ENCODE results near the gene NR2C2.
"Not testable (repeated sequence)": the region's sequence is repeated elsewhere in the genome, so short reads cannot be mapped to it uniquely, and the experiment has no call there.

The NR2C2 gene

DNA sequence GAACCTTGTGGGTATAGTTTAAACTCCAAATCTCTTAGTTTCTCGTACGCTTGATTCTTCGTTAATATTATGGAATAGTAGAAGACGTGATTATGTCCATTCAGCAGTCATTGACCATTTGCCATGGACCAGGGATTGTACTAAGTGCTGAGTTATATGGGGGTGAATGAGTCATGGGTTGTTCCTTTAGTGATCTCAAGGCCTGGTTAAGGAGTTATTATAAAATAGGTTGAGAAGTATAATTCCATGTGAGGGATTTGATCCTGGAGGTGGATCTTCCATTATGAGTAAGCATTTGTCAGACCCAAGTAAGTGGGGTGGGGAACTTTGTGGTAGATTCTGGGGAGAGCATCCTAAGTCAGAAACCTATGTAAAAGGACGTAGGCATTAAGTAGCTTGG is 15.4 kb downstream of the NR2C2 start:
- no peaks in the 10 kb centered on the region for H3K9me3 ChIP-seq (ENCODE audit: control insufficient read depth, insufficient read depth, low read length)
- peaks cover 3% of the 10 kb centered on the region; the same call in 1 of the 2 replicates for H3K36me3 ChIP-seq (ENCODE audit: insufficient read depth, low read length)
- no peaks in the 10 kb centered on the region for H3K4me1 ChIP-seq (ENCODE audit: insufficient read depth, low read length)
- no peak overlapping the region for H3K9ac ChIP-seq (ENCODE audit: low read depth, low read length)

DNA sequence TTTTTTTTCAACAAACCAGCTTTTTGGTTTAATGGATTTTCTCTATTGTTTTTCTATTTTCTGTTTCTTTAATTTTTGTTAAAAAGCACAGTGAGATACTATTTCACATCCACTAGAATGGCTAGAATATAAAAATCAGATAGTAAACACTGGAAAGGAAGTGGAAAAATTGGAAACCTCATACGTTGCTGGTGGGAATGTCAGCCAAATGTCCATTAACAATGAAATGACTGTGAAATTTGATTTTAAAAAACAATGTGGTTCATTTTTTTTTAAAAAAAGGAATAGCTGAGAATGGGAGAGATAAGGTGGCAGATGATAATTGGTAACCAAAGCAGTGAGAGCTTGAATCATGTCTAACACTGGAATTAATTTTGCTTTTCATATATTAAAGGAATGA is 19.9 kb downstream of the NR2C2 start:
- H3K9me3 ChIP-seq (ENCODE audit: control insufficient read depth, insufficient read depth, low read length), result no peaks in the 10 kb centered on the region
- peaks cover 3% of the 10 kb centered on the region; the same call in 1 of the 2 replicates for H3K36me3 ChIP-seq (ENCODE audit: insufficient read depth, low read length)
- no peak overlapping the region for H3K9ac ChIP-seq (ENCODE audit: low read depth, low read length)
- no peaks in the 10 kb centered on the region for H3K4me1 ChIP-seq (ENCODE audit: insufficient read depth, low read length)

DNA sequence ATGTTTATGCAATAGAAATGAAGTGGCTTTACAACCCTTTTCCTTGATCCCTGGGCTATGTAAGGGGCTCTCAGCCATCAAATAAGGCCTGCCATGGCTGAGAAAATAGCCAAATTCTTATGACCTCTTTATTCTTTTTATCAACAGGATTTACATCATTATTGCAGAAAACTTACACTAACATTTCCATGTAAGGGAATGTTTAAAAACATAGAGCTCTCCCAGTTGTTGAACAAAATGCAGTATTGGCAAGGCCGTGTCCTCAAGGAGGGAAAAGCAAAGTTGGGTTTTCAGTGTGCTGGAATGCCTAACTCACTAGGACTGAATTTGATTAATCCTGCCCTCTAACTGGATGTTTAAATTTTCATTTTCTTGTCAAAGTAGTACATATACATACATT is 22.3 kb downstream of the NR2C2 start:
- Histone ChIP-seq H3K9me3 (ENCODE audit: control insufficient read depth, insufficient read depth, low read length) (no peaks in the 10 kb centered on the region), H3K4me1 (ENCODE audit: insufficient read depth, low read length) (no peaks in the 10 kb centered on the region), H3K9ac (ENCODE audit: low read depth, low read length) (no peak overlapping the region), H3K36me3 (ENCODE audit: insufficient read depth, low read length) (peaks cover 3% of the 10 kb centered on the region; the same call in 1 of the 2 replicates)

DNA sequence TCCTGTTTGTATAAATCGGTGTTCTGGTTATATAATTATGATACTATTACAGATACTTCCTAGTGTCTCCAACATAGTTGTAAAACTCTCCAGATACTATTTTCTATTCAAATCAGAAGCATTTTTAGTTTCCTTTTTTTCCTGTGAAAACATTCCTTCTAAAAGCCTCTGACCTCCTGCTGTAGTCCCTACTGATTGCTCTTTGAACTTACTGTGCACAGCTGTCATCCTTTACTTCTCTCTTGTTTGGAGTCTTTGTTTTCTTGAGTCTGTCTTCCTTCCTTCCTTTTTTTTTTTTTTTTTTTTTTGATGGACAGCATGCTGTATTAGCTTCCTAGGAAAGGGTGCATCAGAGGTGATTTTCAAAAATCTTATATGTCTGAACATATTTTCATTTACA is 28.9 kb downstream of the NR2C2 start:
- Histone ChIP-seq H3K36me3 (ENCODE audit: insufficient read depth, low read length) (no peaks in the 10 kb centered on the region), H3K9me3 (ENCODE audit: control insufficient read depth, insufficient read depth, low read length) (no peaks in the 10 kb centered on the region), H3K4me1 (ENCODE audit: insufficient read depth, low read length) (no peaks in the 10 kb centered on the region), H3K9ac (ENCODE audit: low read depth, low read length) (no peak overlapping the region)

DNA sequence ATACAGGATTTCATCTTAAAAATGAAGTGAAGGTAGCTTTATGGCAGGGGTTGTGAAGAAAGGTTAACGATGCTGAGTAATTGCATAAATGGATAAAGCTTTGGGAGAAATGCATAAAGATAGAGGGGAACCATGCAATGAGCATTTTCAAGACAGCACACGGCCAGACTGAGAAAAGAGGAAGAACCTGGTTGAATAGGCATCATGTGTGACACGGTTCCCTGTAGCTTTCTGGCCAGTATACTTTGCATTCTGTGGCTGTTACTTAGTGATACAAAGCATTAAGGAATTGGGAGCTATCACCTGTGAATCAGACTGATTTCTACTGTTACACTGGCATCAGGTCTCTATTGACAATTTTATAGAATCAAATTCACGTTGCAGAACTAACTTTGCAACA is 33.3 kb downstream of the NR2C2 start:
- Histone ChIP-seq H3K36me3 (ENCODE audit: insufficient read depth, low read length) (no peaks in the 10 kb centered on the region), H3K9ac (ENCODE audit: low read depth, low read length) (no peak overlapping the region), H3K9me3 (ENCODE audit: control insufficient read depth, insufficient read depth, low read length) (peaks cover 7% of the 10 kb centered on the region; the same call in 1 of the 2 replicates), H3K4me1 (ENCODE audit: insufficient read depth, low read length) (no peaks in the 10 kb centered on the region)

DNA sequence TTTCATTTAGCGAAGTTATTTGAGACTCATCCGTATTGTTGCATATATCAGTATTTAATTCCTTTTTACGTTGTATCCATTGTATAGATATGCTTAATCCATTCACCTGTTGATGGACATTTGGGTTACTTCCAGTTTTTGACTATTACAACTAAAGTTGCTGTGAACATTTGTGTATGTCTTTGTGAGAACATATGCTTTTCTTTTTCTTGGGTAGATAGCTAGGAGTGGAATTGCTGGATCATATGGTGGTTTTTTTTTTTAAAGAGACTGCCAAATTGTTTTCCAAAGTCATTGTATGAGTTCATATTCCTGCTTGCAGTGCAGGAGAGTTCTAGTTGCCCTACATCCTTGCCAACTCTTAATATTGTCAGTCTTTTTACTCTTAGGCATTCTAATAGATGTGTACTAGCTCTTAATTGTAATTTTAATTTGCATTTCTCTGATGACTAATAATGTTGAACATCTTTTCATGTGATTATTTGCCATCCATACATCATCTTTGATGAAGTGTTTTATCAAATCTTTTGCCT is 37.3 kb downstream of the NR2C2 start:
- Histone ChIP-seq H3K9ac (ENCODE audit: low read depth, low read length) (no peak overlapping the region), H3K9me3 (ENCODE audit: control insufficient read depth, insufficient read depth, low read length) (peaks cover 7% of the 10 kb centered on the region; the same call in 1 of the 2 replicates), H3K36me3 (ENCODE audit: insufficient read depth, low read length) (no peaks in the 10 kb centered on the region), H3K4me1 (ENCODE audit: insufficient read depth, low read length) (no peaks in the 10 kb centered on the region)

DNA sequence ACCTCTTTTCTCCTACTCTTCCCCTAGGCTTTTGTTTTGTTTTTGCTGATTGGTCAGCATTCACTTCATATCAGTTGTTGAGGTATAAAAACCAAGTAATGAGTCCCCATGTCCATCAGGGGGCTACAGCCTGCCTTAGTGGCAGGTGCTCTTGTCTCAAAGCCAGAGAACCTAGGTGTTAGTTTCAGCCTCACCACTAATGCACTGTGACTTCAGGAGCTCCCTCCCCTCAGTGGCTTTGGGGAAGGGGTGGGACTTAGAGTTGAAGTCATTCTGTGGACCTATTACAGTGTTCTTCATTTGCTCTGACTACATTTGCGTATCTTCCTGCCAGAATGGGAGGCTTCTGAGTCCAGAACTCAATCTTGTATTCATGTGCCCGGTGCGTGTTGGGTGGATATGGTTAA is 41.6 kb downstream of the NR2C2 start:
- Histone ChIP-seq H3K9me3 (ENCODE audit: control insufficient read depth, insufficient read depth, low read length) (peaks cover 7% of the 10 kb centered on the region; the same call in 1 of the 2 replicates), H3K36me3 (ENCODE audit: insufficient read depth, low read length) (no peaks in the 10 kb centered on the region), H3K4me1 (ENCODE audit: insufficient read depth, low read length) (peaks cover 8% of the 10 kb centered on the region; the same call in 1 of the 2 replicates), H3K9ac (ENCODE audit: low read depth, low read length) (no peak overlapping the region)

DNA sequence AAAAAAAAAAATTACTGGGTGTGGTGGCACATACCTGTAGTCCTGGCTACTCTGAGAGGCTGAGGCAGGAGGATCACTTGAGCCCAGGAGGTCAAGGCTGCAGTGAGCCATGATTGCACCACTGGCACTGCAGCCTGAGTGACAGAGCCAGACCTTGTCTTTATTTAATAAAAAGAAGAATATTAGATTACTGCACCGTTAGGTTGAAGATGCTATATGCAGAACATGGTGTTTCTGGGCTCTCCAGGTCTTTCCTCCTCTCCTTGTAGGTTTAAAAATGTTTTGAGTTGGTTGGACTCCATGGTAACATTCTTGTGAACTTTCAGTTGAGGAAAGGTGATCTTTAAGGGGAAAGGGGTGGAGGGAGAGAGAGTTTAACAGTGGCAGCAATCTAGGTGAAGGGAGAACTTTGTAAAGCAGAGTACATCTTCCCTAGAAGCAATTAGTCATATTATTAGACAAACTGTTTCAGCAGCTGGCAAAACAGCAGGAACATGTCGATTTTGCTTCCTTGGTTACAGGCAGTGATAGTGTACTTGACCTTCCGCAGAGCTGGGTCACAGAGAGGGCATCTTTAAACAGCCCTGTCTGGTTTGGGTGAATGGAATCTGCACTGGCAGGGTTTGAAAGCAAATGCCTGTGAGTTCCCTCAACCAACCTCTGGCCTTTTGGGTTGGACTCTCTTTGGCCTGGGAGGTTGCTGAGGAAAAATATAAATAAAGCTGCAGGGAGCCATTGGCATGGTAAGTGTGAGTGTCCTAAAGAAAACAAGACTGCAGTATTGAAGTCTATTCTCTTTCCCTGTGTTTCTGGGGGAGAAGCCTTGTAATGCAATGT is 42.8 kb downstream of the NR2C2 start:
- H3K9ac ChIP-seq (ENCODE audit: low read depth, low read length), result no peak overlapping the region
- H3K4me1 ChIP-seq (ENCODE audit: insufficient read depth, low read length), result peaks cover 8% of the 10 kb centered on the region; the same call in 1 of the 2 replicates
- no peaks in the 10 kb centered on the region for H3K9me3 ChIP-seq (ENCODE audit: control insufficient read depth, insufficient read depth, low read length)
- H3K36me3 ChIP-seq (ENCODE audit: insufficient read depth, low read length), result no peaks in the 10 kb centered on the region

DNA sequence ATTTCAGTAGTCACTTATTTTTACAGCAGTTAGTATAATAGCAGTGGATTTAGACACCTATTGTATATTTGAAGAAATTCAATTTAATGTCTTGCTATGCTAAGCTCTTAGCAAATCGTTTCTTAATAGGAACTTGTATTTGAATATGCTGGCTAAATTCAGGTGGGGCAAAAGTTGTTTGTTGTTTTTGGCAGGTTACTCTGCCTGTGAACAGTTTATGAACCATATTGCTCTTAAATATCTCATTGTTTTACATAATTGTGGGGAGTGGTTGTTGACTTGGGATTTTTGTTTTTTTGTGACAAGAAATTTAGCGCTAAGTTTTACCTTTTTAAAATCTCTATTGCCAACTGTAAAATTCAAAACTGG is 43.4 kb downstream of the NR2C2 start:
- no peak overlapping the region for H3K9ac ChIP-seq (ENCODE audit: low read depth, low read length)
- H3K9me3 ChIP-seq (ENCODE audit: control insufficient read depth, insufficient read depth, low read length), result no peaks in the 10 kb centered on the region
- H3K4me1 ChIP-seq (ENCODE audit: insufficient read depth, low read length), result peaks cover 8% of the 10 kb centered on the region; the same call in 1 of the 2 replicates

DNA sequence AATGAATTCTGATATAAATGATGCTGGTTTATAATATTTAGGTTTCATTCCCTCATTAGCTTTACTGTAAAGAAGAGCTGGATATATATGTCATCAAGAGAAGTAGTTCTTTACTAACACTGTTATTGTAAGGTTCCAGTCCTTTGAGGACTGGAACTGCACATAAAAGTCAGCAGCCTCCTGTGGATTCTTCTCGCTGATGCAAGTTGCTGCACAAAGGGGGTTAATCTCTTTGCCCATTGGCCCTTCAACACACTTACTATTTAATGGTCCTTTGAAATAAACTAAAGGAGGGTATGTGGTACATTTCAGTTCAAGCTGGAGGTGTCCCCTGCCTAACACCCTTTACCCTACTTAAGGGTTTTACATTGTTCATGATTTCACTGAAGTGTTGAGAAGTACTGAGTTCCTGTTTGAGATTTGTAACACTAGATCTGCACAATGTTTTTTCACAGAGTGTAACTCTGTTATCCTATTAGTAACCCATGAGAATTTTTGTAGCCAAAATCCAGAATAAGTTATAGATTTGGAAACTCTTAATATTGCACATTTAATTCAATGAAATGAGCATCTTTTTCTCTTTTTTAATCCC is 43.9 kb downstream of the NR2C2 start:
- Histone ChIP-seq H3K36me3 (ENCODE audit: insufficient read depth, low read length) (no peaks in the 10 kb centered on the region), H3K9me3 (ENCODE audit: control insufficient read depth, insufficient read depth, low read length) (no peaks in the 10 kb centered on the region), H3K4me1 (ENCODE audit: insufficient read depth, low read length) (peaks cover 8% of the 10 kb centered on the region; the same call in 1 of the 2 replicates), H3K9ac (ENCODE audit: low read depth, low read length) (no peak overlapping the region)

More for the DNA sequence above, 43.4 kb downstream of the NR2C2 start:
- no peaks in the 10 kb centered on the region for H3K36me3 ChIP-seq (ENCODE audit: insufficient read depth, low read length)

DNA sequence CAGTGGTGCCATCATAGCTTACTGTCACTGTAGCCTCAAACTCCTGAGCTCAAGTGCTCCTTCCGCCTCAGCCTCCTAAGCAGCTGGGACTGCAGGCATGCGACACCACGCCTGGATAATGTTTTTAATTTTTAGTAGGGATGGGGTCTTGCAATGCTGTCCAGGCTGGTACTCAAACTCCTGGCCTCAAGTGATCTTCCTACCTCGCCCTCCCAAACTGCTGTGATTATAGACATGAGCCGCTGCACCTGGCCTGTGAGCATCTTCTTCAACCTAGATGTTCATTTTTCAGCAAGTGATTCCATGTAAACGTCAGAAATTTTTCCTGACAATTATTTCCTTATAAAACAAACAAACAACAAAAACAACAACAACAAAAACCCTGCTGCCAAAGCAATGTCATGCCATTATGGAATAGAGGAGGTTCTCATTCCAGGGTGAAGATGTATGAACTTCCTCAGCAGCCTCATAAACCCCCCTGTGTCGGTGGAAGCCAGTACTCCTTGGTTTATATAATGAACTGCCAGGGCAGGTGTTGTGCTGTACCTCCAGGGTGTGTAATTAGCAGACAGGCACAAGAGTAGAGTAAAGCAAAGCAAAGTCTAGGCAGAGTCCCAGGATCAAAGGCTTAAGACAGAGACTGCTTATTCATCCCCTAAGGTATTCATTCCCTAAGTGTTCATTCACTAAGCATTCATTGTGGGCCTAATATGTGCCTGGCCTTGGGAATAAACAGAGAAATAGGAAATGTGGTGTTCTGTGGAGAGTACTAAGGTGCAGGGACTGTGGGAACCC is 44.6 kb downstream of the NR2C2 start:
- Histone ChIP-seq H3K9me3 (ENCODE audit: control insufficient read depth, insufficient read depth, low read length) (no peaks in the 10 kb centered on the region), H3K36me3 (ENCODE audit: insufficient read depth, low read length) (no peaks in the 10 kb centered on the region), H3K4me1 (ENCODE audit: insufficient read depth, low read length) (peaks cover 8% of the 10 kb centered on the region; the same call in 1 of the 2 replicates), H3K9ac (ENCODE audit: low read depth, low read length) (no peak overlapping the region)

DNA sequence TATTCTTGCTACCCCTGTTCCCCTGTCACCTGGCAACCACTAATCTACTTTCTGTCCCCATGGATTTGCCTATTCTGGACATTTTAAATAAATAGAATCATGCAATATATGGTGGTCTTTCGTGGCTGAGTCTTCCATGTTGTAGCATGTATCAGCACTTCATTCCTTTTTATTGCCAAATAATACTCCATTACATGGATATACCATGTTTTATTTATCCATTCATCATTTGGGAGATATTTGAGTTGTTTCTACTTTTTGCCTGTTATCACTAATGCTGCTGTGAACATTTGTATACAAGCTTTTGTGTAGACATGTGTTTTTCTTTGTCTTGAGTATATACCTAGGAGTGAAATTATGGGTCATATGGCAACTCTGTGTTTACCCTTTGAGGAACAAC is 50.6 kb downstream of the NR2C2 start:
- peaks cover 3% of the 10 kb centered on the region; the same call in 1 of the 2 replicates for H3K9me3 ChIP-seq (ENCODE audit: control insufficient read depth, insufficient read depth, low read length)
- no peak overlapping the region for H3K9ac ChIP-seq (ENCODE audit: low read depth, low read length)
- no peaks in the 10 kb centered on the region for H3K36me3 ChIP-seq (ENCODE audit: insufficient read depth, low read length)
- no peaks in the 10 kb centered on the region for H3K4me1 ChIP-seq (ENCODE audit: insufficient read depth, low read length)

DNA sequence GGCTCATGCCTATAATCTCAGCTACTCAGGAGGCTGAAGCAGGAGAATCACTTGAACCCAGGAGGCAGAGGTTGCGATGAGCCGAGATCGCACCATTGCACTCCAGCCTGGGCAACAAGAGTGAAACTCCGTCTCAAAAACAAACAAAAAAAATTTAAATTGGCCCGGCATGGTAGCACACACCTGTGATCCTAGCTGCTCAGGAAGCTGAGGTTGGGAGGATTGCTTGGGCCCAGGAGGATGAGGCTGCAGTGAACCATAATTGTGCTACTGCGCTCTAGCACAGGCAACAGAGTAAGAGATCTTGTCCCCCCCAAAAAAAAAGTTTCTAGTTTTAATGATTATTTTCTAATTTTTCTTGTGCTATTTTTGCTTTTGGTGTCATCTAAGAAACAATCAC is 51.8 kb downstream of the NR2C2 start:
- not testable (repeated sequence) for H3K36me3 ChIP-seq (ENCODE audit: insufficient read depth, low read length); H3K9me3 ChIP-seq (ENCODE audit: control insufficient read depth, insufficient read depth, low read length); H3K9ac ChIP-seq (ENCODE audit: low read depth, low read length); H3K4me1 ChIP-seq (ENCODE audit: insufficient read depth, low read length)

DNA sequence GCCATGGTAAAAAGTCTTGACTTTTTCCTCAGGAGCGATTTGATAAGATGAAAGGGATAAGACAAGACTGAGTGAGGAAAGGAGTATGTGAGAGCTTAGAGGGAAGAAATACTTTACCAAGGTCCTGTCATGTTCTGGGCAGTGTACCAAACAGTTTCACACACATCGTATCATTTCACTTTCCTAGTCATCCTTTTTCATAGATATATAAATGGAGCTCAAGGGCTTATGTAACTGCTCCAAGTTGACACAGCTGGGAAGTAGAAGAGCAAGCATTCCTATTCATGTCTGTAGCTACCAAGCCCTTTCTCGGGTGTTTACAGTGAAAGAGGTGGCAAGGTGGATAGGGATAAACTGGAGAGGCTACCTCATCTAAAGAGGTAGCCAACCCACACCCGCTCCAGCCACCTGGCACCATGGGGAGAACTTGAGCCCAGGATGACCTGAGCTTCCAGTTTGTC is 60.3 kb downstream of the NR2C2 start:
- Histone ChIP-seq H3K4me1 (ENCODE audit: insufficient read depth, low read length) (no peaks in the 10 kb centered on the region), H3K36me3 (ENCODE audit: insufficient read depth, low read length) (peaks cover 5% of the 10 kb centered on the region; the same call in 1 of the 2 replicates), H3K9ac (ENCODE audit: low read depth, low read length) (no peak overlapping the region), H3K9me3 (ENCODE audit: control insufficient read depth, insufficient read depth, low read length) (no peaks in the 10 kb centered on the region)
